PC-9 (cell line): ENCODE data around the gene PIAS3. TPM values are rescaled to one million over a fixed set of nuclear protein-coding genes. Genes with fewer than 3 reads are reported as not detected.
A peak's percentile ranks its signal among the peaks of the same experiment; 100 is the strongest.

Experiments
- BruUV-seq: library from RNA; stranded (reverse); fragments of 400-500 nt; replicated peaks from 2 replicates; lab custom pipeline; 2021; lab: Mats Ljungman, UMichigan
- CTCF ChIA-PET: fragments of 300-600 bp; sonication (Branson Sonifier 250); formaldehyde crosslinking; loops from one replicate; lab custom pipeline; 2022; ENCODE audit warnings: antibody characterized with exemption; lab: Charles Lee
- POLR2A ChIA-PET: fragments of 300-600 bp; sonication (Branson Sonifier 250); formaldehyde crosslinking; loops from one replicate; lab custom pipeline; 2022; ENCODE audit warnings: antibody characterized with exemption; ENCODE audit not compliant: unreplicated experiment; lab: Charles Lee
- DNase-seq, 2 experiments: peaks; one replicate each; pipeline versions ENCODE4 v3.0.0 to v3.0.0-alpha.2; 2015 to 2022; ENCODE audit warnings: mixed read lengths in 1 of 2
- H2AFZ ChIP-seq: fragments of 200-600 bp; sonication (generic); 2 replicates; pipeline ENCODE4 v1.8.1; 2017; ENCODE audit warnings: antibody characterized with exemption
- H3F3A ChIP-seq: fragments of 200-600 bp; sonication (generic); 2 replicates; pipeline ENCODE4 v1.8.1; 2017; ENCODE audit warnings: antibody characterized with exemption, mild to moderate bottlenecking, low read depth; ENCODE audit not compliant: insufficient read depth
- H3K27ac ChIP-seq: fragments of 200-600 bp; sonication (generic); 2 replicates; pipeline ENCODE4 v1.6.1; 2016; ENCODE audit warnings: mixed run types
- H3K27me3 ChIP-seq: fragments of 200-600 bp; sonication (generic); 2 replicates; pipeline ENCODE4 v1.6.1; 2016; ENCODE audit warnings: low read depth, mixed run types; ENCODE audit not compliant: insufficient read depth
- H3K36me3 ChIP-seq: fragments of 200-600 bp; sonication (generic); 2 replicates; pipeline ENCODE4 v1.6.1; 2016; ENCODE audit warnings: low read depth, mixed run types
- H3K4me1 ChIP-seq: fragments of 200-600 bp; sonication (generic); replicated peaks from 2 replicates; pipeline ENCODE4 v1.6.1; 2016; ENCODE audit warnings: mixed run types; ENCODE audit not compliant: insufficient read depth
- H3K4me2 ChIP-seq: fragments of 200-600 bp; sonication (generic); 2 replicates; pipeline ENCODE4 v1.6.1; 2017; ENCODE audit warnings: mixed run types
- H3K4me3 ChIP-seq: fragments of 200-600 bp; sonication (generic); 2 replicates; pipeline ENCODE4 v1.6.1; 2016; ENCODE audit warnings: mixed run types
- H3K79me2 ChIP-seq: fragments of 200-600 bp; sonication (generic); 2 replicates; pipeline ENCODE4 v1.6.1; 2017; ENCODE audit warnings: low read depth, mixed run types
- H3K9me2 ChIP-seq: fragments of 200-600 bp; sonication (generic); 2 replicates; pipeline ENCODE4 v1.8.1; 2017; ENCODE audit warnings: mild to moderate bottlenecking; ENCODE audit not compliant: insufficient read depth
- H3K9me3 ChIP-seq: fragments of 200-600 bp; sonication (generic); 2 replicates; pipeline ENCODE4 v1.8.1; 2016; ENCODE audit warnings: low read depth; ENCODE audit not compliant: insufficient read depth
- H4K20me1 ChIP-seq: fragments of 200-600 bp; sonication (generic); 2 replicates; pipeline ENCODE4 v1.8.1; 2017; ENCODE audit not compliant: insufficient read depth
- CTCF ChIP-seq: fragments of 200-600 bp; sonication (generic); conservative IDR thresholded peaks from 2 replicates; pipeline ENCODE4 v1.6.1; 2017; ENCODE audit warnings: mixed run types, antibody characterized with exemption, mild to moderate bottlenecking, moderate library complexity
- EZH2 ChIP-seq: fragments of 200-600 bp; sonication (generic); IDR thresholded peaks from 2 replicates; pipeline ENCODE4 v1.8.0; 2017; ENCODE audit warnings: antibody characterized with exemption, low read depth
- intact Hi-C: fragments of 100-400 bp; cut with micrococcal nuclease; formaldehyde crosslinking; loops from one replicate; pipeline ENCODE4 v1.10.0; 2022; ENCODE audit not compliant: unreplicated experiment
- total RNA-seq: library from RNA; stranded (reverse); gene quantifications from 2 replicates; pipeline ENCODE4 v1.2.3, GENCODE V29; 2021

The PIAS3 gene
- total RNA-seq, 1 experiment from 2014 or later: 57.8 TPM

DNA sequence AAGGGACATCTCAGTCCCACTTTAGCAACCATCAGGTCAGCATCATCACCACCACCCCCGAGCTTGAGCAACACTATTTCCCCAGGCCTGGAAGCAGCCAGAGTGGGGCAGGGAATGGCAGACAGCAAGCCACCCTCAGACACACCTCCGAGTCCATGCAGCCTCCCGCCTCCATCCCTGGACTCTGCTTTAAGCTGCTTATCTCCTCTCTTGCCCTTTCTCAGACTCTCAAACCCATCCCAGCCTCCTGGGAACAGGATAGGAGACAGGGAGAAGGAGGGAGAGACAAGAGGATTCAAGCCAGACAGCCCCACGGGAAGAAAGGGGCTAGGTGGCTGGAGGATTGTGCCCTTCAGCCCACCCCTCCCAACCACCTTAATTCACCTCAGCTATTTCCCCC is 1.7 kb downstream of the PIAS3 start:
- ChIA-PET POLR2A (no interaction called here), CTCF (no interaction called here)
- intact Hi-C loops: loop anchor here (5.0 kb wide), 1 partner anchor 180 kb away; no protein-coding TSS in a partner anchor
- TF ChIP-seq EZH2: no peak
- TF ChIP-seq CTCF: no peak
- H4K20me1 ChIP-seq: no peaks in the 10 kb centered on the region
- no peaks in the 10 kb centered on the region for H3K27me3 ChIP-seq
- no TSS peak for BruUV-seq
- H3K4me1 ChIP-seq: peaks cover 8% of the 10 kb centered on the region
- no peak overlapping the region for H3K4me2 ChIP-seq
- H3K4me3 ChIP-seq: no peak overlapping the region
- H3K9me3 ChIP-seq: no peaks in the 10 kb centered on the region
- DNase-seq: no peak
- H3K27ac ChIP-seq: no peak overlapping the region
- H3K79me2 ChIP-seq: peaks cover 14% of the 10 kb centered on the region
- H3K9me2 ChIP-seq: no peaks in the 10 kb centered on the region
- H3K36me3 ChIP-seq: 0 out of 2 replicates have a peak, but pooled peaks cover 14% of the 10 kb centered on the region
- no peak overlapping the region for H2AFZ ChIP-seq
- H3F3A ChIP-seq: peaks cover 4% of the 10 kb centered on the region; the same call in 1 of the 2 replicates

DNA sequence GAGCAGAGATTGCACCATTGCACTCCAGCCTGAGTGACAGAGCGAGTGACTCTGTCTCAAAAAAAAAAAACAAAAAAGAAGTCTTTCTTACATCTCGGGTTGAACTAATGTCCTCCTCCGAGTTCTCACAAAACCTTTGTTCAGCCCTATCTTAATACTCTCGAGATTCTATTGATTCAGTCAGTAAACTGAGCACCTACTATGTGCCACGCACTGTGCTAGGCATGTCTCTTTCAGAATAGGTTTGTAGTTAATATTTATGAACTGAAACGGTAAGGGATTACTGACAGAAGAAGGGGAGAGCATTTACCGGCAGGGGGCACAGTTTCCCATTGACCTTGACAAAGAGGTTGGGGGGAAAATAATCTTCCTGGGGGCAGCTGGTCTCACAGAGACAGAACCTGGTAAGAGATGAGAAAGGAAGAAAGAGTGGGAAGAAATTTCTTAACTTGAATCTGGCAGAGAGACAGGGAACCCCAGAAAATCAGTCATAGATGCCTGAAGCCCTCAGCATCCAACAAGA is 3.4 kb downstream of the PIAS3 start:
- peaks cover 8% of the 10 kb centered on the region for H3K4me1 ChIP-seq
- no peak overlapping the region for H3K27ac ChIP-seq
- H2AFZ ChIP-seq: no peak overlapping the region
- no peak overlapping the region for H3K4me3 ChIP-seq
- H3K9me2 ChIP-seq: no peaks in the 10 kb centered on the region
- no peak overlapping the region for H3K4me2 ChIP-seq
- no peak for TF ChIP-seq EZH2
- TF ChIP-seq CTCF: peak; percentile 35; the same call in 1 of the 2 replicates
- peaks cover 14% of the 10 kb centered on the region for H3K79me2 ChIP-seq
- no TSS peak for BruUV-seq
- DNase-seq: no peak
- no peaks in the 10 kb centered on the region for H3K9me3 ChIP-seq
- H4K20me1 ChIP-seq: no peaks in the 10 kb centered on the region
- intact Hi-C loops: loop anchor here (5.0 kb wide), 1 partner anchor 182 kb away; no protein-coding TSS in a partner anchor
- peaks cover 2% of the 10 kb centered on the region; the same call in 1 of the 2 replicates for H3F3A ChIP-seq
- H3K36me3 ChIP-seq: 0 out of 2 replicates have a peak, but pooled peaks cover 20% of the 10 kb centered on the region
- CTCF ChIA-PET: no interaction called here
- H3K27me3 ChIP-seq: no peaks in the 10 kb centered on the region
- POLR2A ChIA-PET: no interaction called here

- Histone ChIP-seq H3K36me3 (peaks cover 17% of the 10 kb centered on the region; the same call in 1 of the 2 replicates), H3K27me3 (no peaks in the 10 kb centered on the region), H4K20me1 (no peaks in the 10 kb centered on the region), H3K27ac (no peak overlapping the region), H3K4me2 (no peak overlapping the region), H2AFZ (no peak overlapping the region), H3K4me3 (no peak overlapping the region), H3K4me1 (peaks cover 3% of the 10 kb centered on the region; the same call in 1 of the 2 replicates), H3K9me2 (no peaks in the 10 kb centered on the region), H3K79me2 (no peaks in the 10 kb centered on the region), H3F3A (peaks cover 27% of the 10 kb centered on the region; the same call in 1 of the 2 replicates), H3K9me3 (no peaks in the 10 kb centered on the region)
- TF ChIP-seq EZH2: no peak
- peak; percentile 35; the same call in 1 of the 2 replicates for TF ChIP-seq CTCF
- CTCF ChIA-PET: interaction anchor here (0.5 to 1.0 kb wide), 3 partner anchors 9 to 183 kb away, joined by 3 to 5 read pairs (median 4); partner anchors contain the start of gene PIAS3
- BruUV-seq: no TSS peak
- intact Hi-C loops: loop anchor here (2.0 to 5.0 kb wide), 2 partner anchors 125 to 163 kb away; no protein-coding TSS in a partner anchor
- peak in 1 of 2 experiments; percentile 20 for DNase-seq
- POLR2A ChIA-PET: interaction anchor here (0.6 kb wide), 1 partner anchor 78 kb away, joined by 3 read pairs; the partner anchor contains the start of gene RBM8A
Measured at GRCh38 chr1:145849356-145850160, 9.3 kb downstream of the PIAS3 start.
